Smooth muscle cell (in vitro differentiated cells): ENCODE measurements around the gene PRKCE. TPM values are rescaled to one million over a fixed set of nuclear protein-coding genes. Genes with fewer than 3 reads are reported as not detected.

ENCODE experiments used
- DNase-seq: peaks from one replicate; lab custom pipeline; 2025; ENCODE audit not compliant: unreplicated experiment; lab: John Stamatoyannopoulos, UW
- H2AFZ ChIP-seq: fragments of 200-600 bp; sonication (generic); 2 replicates; pipeline ENCODE4 v1.6.0; 2016; ENCODE audit warnings: antibody characterized with exemption, low read depth, mild to moderate bottlenecking
- H3F3A ChIP-seq: fragments of 200-600 bp; sonication (generic); 2 replicates; pipeline ENCODE4 v1.6.0; 2017; ENCODE audit warnings: antibody characterized with exemption, low read depth
- H3K27ac ChIP-seq: fragments of 200-600 bp; sonication (generic); 2 replicates; pipeline ENCODE4 v1.5.1; 2016; ENCODE audit warnings: low read depth, mild to moderate bottlenecking
- H3K27me3 ChIP-seq: fragments of 200-600 bp; sonication (generic); 2 replicates; pipeline ENCODE4 v1.6.1; 2016; ENCODE audit warnings: low read depth, mild to moderate bottlenecking
- H3K36me3 ChIP-seq: fragments of 200-600 bp; sonication (generic); 2 replicates; pipeline ENCODE4 v1.5.1; 2016; ENCODE audit warnings: low read depth
- H3K4me1 ChIP-seq: fragments of 200-600 bp; sonication (generic); 2 replicates; pipeline ENCODE4 v1.5.1; 2016; ENCODE audit warnings: low read depth
- H3K4me2 ChIP-seq: fragments of 200-600 bp; sonication (generic); 2 replicates; pipeline ENCODE4 v1.6.0; 2016; ENCODE audit warnings: mild to moderate bottlenecking
- H3K4me3 ChIP-seq: fragments of 200-600 bp; sonication (generic); 2 replicates; pipeline ENCODE4 v1.5.1; 2016; ENCODE audit warnings: mild to moderate bottlenecking
- H3K79me2 ChIP-seq: fragments of 200-600 bp; sonication (generic); 2 replicates; pipeline ENCODE4 v1.6.0; 2016; ENCODE audit warnings: low read depth, mild to moderate bottlenecking
- H3K9ac ChIP-seq: fragments of 200-600 bp; sonication (generic); 2 replicates; pipeline ENCODE4 v1.6.0; 2016; ENCODE audit warnings: low read depth
- H3K9me3 ChIP-seq: fragments of 200-600 bp; sonication (generic); replicated peaks from 2 replicates; pipeline ENCODE4 v1.5.1; 2016; ENCODE audit warnings: low read depth
- H4K20me1 ChIP-seq: fragments of 200-600 bp; sonication (generic); 2 replicates; pipeline ENCODE4 v1.6.0; 2016; ENCODE audit warnings: low read depth
- WGBS: methylation state at CpG from one replicate; pipeline ENCODE4 v1.1.7; 2016; ENCODE audit warnings: low lambda C conversion rate; 5-methylcytosine and 5-hydroxymethylcytosine counted together
- polyA plus RNA-seq: library from polyadenylated mRNA; unstranded; fragments of >200 nt; fragmentation: Nextera tagmentation; extraction: Ambion mirVana; gene quantifications from 2 replicates; pipeline ENCODE4 v1.2.1, GENCODE V29; 2016
- total RNA-seq: library from RNA; depleted of rRNA; stranded (reverse); fragments of >200 nt; gene quantifications from 2 replicates; pipeline ENCODE4 v1.2.3, GENCODE V29; 2014
- TF ChIP-seq, protein P1 (sequence below): fragments of 200-600 bp; sonication (generic); IDR thresholded peaks from 2 replicates; pipeline ENCODE4 v1.5.1; 2017; ENCODE audit warnings: borderline replicate concordance, mild to moderate bottlenecking, antibody characterized with exemption; ENCODE audit not compliant: insufficient read depth, poor library complexity, severe bottlenecking

Gene PRKCE
- total and polyA plus RNA-seq, 2 experiments from 2014 or later = 20.6 to 29.1 TPM

DNA sequence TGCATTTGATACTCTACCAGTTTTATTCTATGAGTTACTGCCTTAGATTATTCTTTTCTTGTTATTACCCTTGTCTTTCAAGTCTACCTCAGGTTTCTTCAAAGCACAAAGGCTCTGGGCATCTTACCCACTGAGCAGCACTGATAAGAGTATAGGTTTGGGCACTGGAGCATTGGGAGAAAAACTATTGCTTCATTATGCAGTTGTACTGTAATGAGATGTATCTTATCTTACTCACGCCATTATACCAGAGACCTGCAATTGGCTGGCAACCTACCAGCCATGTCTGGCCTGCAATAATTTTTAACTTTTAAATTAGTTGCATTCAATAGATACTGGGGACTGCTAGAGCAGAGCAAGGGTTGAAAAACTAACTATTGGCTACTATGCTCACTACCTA is 21.5 kb upstream of the PRKCE start:
- Histone ChIP-seq H3K9ac (no peak overlapping the region), H3K27me3 (peaks cover 12% of the 10 kb centered on the region), H3K79me2 (no peaks in the 10 kb centered on the region), H4K20me1 (no peaks in the 10 kb centered on the region), H3K4me2 (no peak overlapping the region), H2AFZ (no peak overlapping the region), H3K4me3 (no peak overlapping the region), H3K4me1 (no peaks in the 10 kb centered on the region), H3K27ac (no peak overlapping the region), H3F3A (no peaks in the 10 kb centered on the region), H3K9me3 (no peaks in the 10 kb centered on the region), H3K36me3 (no peaks in the 10 kb centered on the region)
- no peak for DNase-seq
- 93% methylated on average over 1 of the region's 1 CpG for WGBS
- TF ChIP-seq, protein P1, sequence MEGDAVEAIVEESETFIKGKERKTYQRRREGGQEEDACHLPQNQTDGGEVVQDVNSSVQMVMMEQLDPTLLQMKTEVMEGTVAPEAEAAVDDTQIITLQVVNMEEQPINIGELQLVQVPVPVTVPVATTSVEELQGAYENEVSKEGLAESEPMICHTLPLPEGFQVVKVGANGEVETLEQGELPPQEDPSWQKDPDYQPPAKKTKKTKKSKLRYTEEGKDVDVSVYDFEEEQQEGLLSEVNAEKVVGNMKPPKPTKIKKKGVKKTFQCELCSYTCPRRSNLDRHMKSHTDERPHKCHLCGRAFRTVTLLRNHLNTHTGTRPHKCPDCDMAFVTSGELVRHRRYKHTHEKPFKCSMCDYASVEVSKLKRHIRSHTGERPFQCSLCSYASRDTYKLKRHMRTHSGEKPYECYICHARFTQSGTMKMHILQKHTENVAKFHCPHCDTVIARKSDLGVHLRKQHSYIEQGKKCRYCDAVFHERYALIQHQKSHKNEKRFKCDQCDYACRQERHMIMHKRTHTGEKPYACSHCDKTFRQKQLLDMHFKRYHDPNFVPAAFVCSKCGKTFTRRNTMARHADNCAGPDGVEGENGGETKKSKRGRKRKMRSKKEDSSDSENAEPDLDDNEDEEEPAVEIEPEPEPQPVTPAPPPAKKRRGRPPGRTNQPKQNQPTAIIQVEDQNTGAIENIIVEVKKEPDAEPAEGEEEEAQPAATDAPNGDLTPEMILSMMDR = no peak

DNA sequence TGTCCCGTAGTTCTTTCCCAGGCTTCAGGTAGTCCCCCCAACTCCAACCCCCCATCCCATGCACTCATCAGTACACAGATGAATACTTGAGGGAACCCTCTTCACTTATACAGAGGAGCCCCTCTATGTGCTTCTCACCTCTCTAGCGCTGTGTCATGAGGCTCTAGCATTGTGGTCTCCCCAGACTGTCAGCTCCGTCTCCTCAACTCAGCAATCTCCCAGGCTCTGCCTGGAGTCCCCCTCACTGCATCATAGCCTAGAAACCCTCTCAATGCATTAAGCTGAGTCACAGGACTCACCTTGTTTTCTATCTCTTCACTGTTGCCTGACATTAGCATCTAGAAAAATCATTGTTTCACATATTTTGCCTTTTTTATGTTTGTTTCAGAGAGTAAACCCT is 20.2 kb upstream of the PRKCE start:
- H3K27ac ChIP-seq = no peak overlapping the region
- TF ChIP-seq, protein P1 = no peak
- no peaks in the 10 kb centered on the region for H3K36me3 ChIP-seq
- 93% methylated on average over 3 of the region's 3 CpGs for WGBS
- no peak overlapping the region for H3K4me3 ChIP-seq
- H3K9ac ChIP-seq = no peak overlapping the region
- no peaks in the 10 kb centered on the region for H3F3A ChIP-seq
- H3K9me3 ChIP-seq = no peaks in the 10 kb centered on the region
- H2AFZ ChIP-seq = no peak overlapping the region
- H3K27me3 ChIP-seq = peaks cover 14% of the 10 kb centered on the region
- no peaks in the 10 kb centered on the region for H3K4me1 ChIP-seq
- H3K4me2 ChIP-seq = no peak overlapping the region
- H3K79me2 ChIP-seq = no peaks in the 10 kb centered on the region
- H4K20me1 ChIP-seq = no peaks in the 10 kb centered on the region
- DNase-seq = no peak

DNA sequence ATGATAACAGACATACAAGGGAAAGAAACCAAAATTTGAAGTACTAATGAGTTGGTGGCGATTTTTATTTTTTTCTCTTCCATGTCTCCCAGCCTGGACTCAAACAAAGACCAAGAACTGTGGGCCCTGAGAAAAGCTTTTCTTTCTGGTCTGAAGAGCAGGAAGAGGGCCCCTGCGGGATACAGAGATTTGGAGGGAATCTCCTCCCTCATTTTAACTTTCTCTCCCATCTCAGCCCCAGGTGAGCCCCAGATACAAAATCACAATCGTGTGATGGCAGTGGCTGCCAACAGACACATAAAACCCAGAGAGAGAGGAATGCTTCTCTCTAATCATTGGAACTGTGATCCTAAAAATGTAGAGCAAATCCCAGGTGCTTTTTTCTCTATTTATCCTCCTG is 19.5 kb upstream of the PRKCE start:
- Histone ChIP-seq H3K4me2 (no peak overlapping the region), H3K9me3 (no peaks in the 10 kb centered on the region), H3K79me2 (no peaks in the 10 kb centered on the region), H3K4me1 (no peaks in the 10 kb centered on the region), H3K36me3 (no peaks in the 10 kb centered on the region), H3K4me3 (no peak overlapping the region), H3F3A (no peaks in the 10 kb centered on the region), H4K20me1 (no peaks in the 10 kb centered on the region), H3K9ac (no peak overlapping the region), H2AFZ (no peak overlapping the region), H3K27me3 (peaks cover 14% of the 10 kb centered on the region), H3K27ac (no peak overlapping the region)
- TF ChIP-seq, protein P1 = no peak
- 66% methylated on average over 3 of the region's 3 CpGs for WGBS
- no peak for DNase-seq

DNA sequence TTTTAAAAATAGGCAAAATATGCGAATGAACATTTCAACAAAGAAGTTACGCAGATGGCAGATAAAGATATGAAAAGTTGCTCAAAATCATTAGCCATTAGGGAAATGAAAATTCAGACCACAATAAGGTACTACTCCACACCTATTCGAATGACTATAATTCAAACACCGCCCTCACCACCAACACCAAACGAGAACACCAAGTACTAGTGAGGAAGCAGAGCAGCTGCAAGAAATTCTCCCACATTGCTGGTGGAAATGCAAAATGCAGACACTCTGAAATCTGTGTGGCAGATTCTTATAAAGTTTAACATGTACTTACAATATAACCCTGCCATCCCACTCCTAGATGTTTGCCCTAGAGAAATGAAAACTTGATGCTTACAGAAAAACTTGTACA is 17.3 kb upstream of the PRKCE start:
- 93% methylated on average over 5 of the region's 5 CpGs for WGBS
- H3F3A ChIP-seq = no peaks in the 10 kb centered on the region
- H4K20me1 ChIP-seq = no peaks in the 10 kb centered on the region
- no peak overlapping the region for H3K9ac ChIP-seq
- no peaks in the 10 kb centered on the region for H3K4me1 ChIP-seq
- TF ChIP-seq, protein P1 = no peak
- H3K79me2 ChIP-seq = no peaks in the 10 kb centered on the region
- H3K4me3 ChIP-seq = no peak overlapping the region
- H2AFZ ChIP-seq = no peak overlapping the region
- DNase-seq = no peak
- H3K36me3 ChIP-seq = no peaks in the 10 kb centered on the region
- no peak overlapping the region for H3K4me2 ChIP-seq
- no peak overlapping the region for H3K27ac ChIP-seq
- no peaks in the 10 kb centered on the region for H3K9me3 ChIP-seq
- H3K27me3 ChIP-seq = peaks cover 27% of the 10 kb centered on the region
